Neuronal stem cell (in vitro differentiated cells): Measurements from ENCODE around the gene PTPN7. TPM values are rescaled to one million over a fixed set of nuclear protein-coding genes. Genes with fewer than 3 reads are reported as not detected.

ENCODE experiments used
- DNase-seq: peaks from one replicate; pipeline ENCODE4 v3.0.0-alpha.2; 2013; ENCODE audit warnings: low spot score
- H2AFZ ChIP-seq: one replicate; pipeline ENCODE4 v1.6.1; 2013; ENCODE audit warnings: mild to moderate bottlenecking, low read length, inconsistent platforms
- H2AK5ac ChIP-seq: 2 replicates; pipeline ENCODE4 v1.6.1; 2013; ENCODE audit warnings: low read depth, mild to moderate bottlenecking, inconsistent platforms, low read length, moderate library complexity, mixed read lengths
- H2BK120ac ChIP-seq: 2 replicates; pipeline ENCODE4 v1.6.1; 2013; ENCODE audit warnings: low read depth, mild to moderate bottlenecking, inconsistent platforms, low read length, moderate library complexity, mixed read lengths
- H2BK12ac ChIP-seq: one replicate; pipeline ENCODE4 v1.6.1; 2013; ENCODE audit warnings: low read length, inconsistent platforms
- H2BK15ac ChIP-seq: 2 replicates; pipeline ENCODE4 v1.6.1; 2013; ENCODE audit warnings: mild to moderate bottlenecking, low read length, inconsistent platforms, mixed read lengths
- H2BK5ac ChIP-seq: one replicate; pipeline ENCODE4 v1.6.1; 2013; ENCODE audit warnings: inconsistent platforms, mild to moderate bottlenecking, low read length, moderate library complexity
- H3K14ac ChIP-seq: one replicate; pipeline ENCODE4 v1.6.1; 2013; ENCODE audit warnings: low read length, inconsistent platforms
- H3K18ac ChIP-seq: 2 replicates; pipeline ENCODE4 v1.6.1; 2013; ENCODE audit warnings: low read length, inconsistent platforms
- H3K23ac ChIP-seq: 2 replicates; pipeline ENCODE4 v1.6.1; 2013; ENCODE audit warnings: low read depth, mild to moderate bottlenecking, mixed read lengths, low read length, inconsistent platforms; ENCODE audit not compliant: poor library complexity
- H3K27ac ChIP-seq: replicated peaks from 3 replicates; pipeline ENCODE4 v1.5.1; 2013; ENCODE audit warnings: low read length, inconsistent platforms
- H3K27me3 ChIP-seq, 3 experiments: 2 replicates each; pipeline ENCODE4 v1.6.1; 2013; ENCODE audit warnings: low read length in 3 of 3, mild to moderate bottlenecking in 2 of 3, inconsistent platforms in 1 of 3, low read depth in 1 of 3, mixed read lengths in 1 of 3, moderate library complexity in 1 of 3; ENCODE audit not compliant: control insufficient read depth in 3 of 3, insufficient read depth in 3 of 3
- H3K36me3 ChIP-seq, 2 donors: replicated peaks in 1 of 2; 2 replicates each; pipeline ENCODE4 v1.6.1; 2013; ENCODE audit warnings: low read length in 2 of 2; ENCODE audit not compliant: control insufficient read depth in 2 of 2, insufficient read depth in 2 of 2
- H3K4ac ChIP-seq: 2 replicates; pipeline ENCODE4 v1.6.1; 2013; ENCODE audit warnings: inconsistent platforms, mild to moderate bottlenecking, low read length, moderate library complexity
- H3K4me1 ChIP-seq, 2 donors: 1 replicate in 1 of 2; 2 replicates in 1 of 2; pipeline ENCODE4 v1.6.1; 2013; ENCODE audit warnings: low read length in 2 of 2, low read depth in 1 of 2; ENCODE audit not compliant: control insufficient read depth in 2 of 2, insufficient read depth in 1 of 2
- H3K4me2 ChIP-seq: one replicate; pipeline ENCODE4 v1.6.1; 2013; ENCODE audit warnings: mild to moderate bottlenecking, low read length, inconsistent platforms; ENCODE audit not compliant: insufficient read depth, poor library complexity, severe bottlenecking
- H3K4me3 ChIP-seq, 2 donors: 2 replicates each; pipeline ENCODE4 v1.5.1; 2013; ENCODE audit warnings: low read length in 2 of 2, mild to moderate bottlenecking in 2 of 2, inconsistent platforms in 1 of 2, moderate library complexity in 1 of 2
- H3K79me1 ChIP-seq: one replicate; pipeline ENCODE4 v1.6.1; 2013; ENCODE audit warnings: low read depth, mild to moderate bottlenecking, inconsistent platforms, low read length, moderate library complexity
- H3K9ac ChIP-seq: one replicate; pipeline ENCODE4 v1.6.1; 2013; ENCODE audit warnings: mild to moderate bottlenecking, low read depth, low read length, inconsistent platforms; ENCODE audit not compliant: poor library complexity
- H3K9me3 ChIP-seq, 2 donors: replicated peaks in 1 of 2; 2 replicates each; pipeline versions ENCODE3 to v1.6.1; 2013; ENCODE audit warnings: low read length in 2 of 2, mild to moderate bottlenecking in 2 of 2, inconsistent platforms in 1 of 2, low read depth in 1 of 2, mixed read lengths in 1 of 2, moderate library complexity in 1 of 2; ENCODE audit not compliant: control insufficient read depth in 2 of 2, insufficient read depth in 1 of 2
- H4K8ac ChIP-seq: one replicate; pipeline ENCODE4 v1.6.1; 2013; ENCODE audit warnings: low read depth, mild to moderate bottlenecking, inconsistent platforms, low read length, moderate library complexity
- H4K91ac ChIP-seq: one replicate; pipeline ENCODE4 v1.6.1; 2013; ENCODE audit warnings: low read length, low read depth, mild to moderate bottlenecking, inconsistent platforms; ENCODE audit not compliant: poor library complexity
- WGBS, 2 donors: extraction: QIAGEN DNeasy Blood & Tissue Kit; methylation state at CpG; one replicate each; pipeline ENCODE4 v1.1.7; 2013; ENCODE audit warnings: missing lambda C conversion rate in 2 of 2, mixed read lengths in 1 of 2; ENCODE audit not compliant: insufficient read length in 2 of 2, insufficient replicate concordance in 1 of 2; ENCODE audit errors: extremely low coverage in 2 of 2; 5-methylcytosine and 5-hydroxymethylcytosine counted together
- polyA plus RNA-seq, 2 experiments: library from polyadenylated mRNA; stranded (reverse); fragments of 200-250 nt; gene quantifications; one replicate each; pipeline ENCODE4 v1.2.3, GENCODE V29; 2013

The PTPN7 gene
- not detected for polyA plus RNA-seq (2013, experiment 1 of 2)
- not detected for polyA plus RNA-seq (2013, experiment 2 of 2)

DNA sequence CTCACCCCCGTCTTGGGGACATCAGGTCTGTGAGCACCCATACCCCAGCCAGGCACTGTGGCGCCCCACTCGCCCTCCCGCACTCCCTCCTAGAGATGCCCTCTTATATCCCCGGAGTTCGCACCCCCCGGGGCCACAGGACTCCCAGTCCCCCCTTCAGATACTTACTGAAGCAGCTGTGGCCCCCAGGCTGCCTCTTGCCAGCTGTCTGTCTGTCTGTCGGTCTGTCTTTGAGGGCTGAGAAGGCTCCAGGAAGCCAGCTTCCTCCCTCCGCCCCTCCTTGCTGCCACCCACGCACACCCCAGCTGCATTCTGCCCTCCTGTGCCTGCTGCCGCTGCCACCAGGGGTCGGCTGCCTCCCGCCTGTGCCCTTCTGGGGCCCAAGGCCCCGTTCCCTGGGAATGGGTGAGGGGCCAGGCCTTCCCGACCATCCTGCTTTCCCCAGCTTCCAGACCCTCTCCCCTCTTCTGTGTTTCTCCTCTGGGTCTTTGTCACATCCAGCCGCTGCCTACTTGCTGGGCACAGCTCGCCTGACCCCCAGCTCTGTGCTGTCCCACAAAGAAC is at the start of gene PTPN7:
Gene PTPN7, minus strand, starts transcription at position 226 of the 564 bp plus-strand sequence. CDS start 1,200 bp downstream, outside the sequence.
- Histone ChIP-seq H2BK12ac (no peak within 1 kb of the TSS), H4K8ac (no peak within 1 kb of the TSS), H3K27ac (no peak within 1 kb of the TSS), H3K9ac (no peak within 1 kb of the TSS), H2BK120ac (peak within 1 kb of the TSS; percentile 16), H3K4me2 (no peak within 1 kb of the TSS), H2AK5ac (peak within 1 kb of the TSS; percentile 9), H2AFZ (peak within 1 kb of the TSS; percentile 61), H2BK15ac (no peak within 1 kb of the TSS), H3K9me3 (no peaks in the 10 kb centered on the region), H3K4ac (no peak within 1 kb of the TSS), H3K23ac (peak within 1 kb of the TSS; percentile 47), H3K18ac (peak within 1 kb of the TSS; percentile 54), H2BK5ac (no peak within 1 kb of the TSS), H4K91ac (no peak within 1 kb of the TSS), H3K27me3 (peaks cover 0 to 50% (median 0%) of the 10 kb centered on the region in 3 experiments), H3K4me3 (peak within 1 kb of the TSS in 1 of 2 donors; percentile 36), H3K79me1 (no peaks in the 10 kb centered on the region), H3K36me3 (no peaks in the 10 kb centered on the region), H3K14ac (no peak within 1 kb of the TSS), H3K4me1 (peaks cover 10 to 14% of the 10 kb centered on the region in 2 donors)
- WGBS, 2 donors, result no CpG with 5 or more reads among the region's 17 CpGs
- DNase-seq, result no peak

DNA sequence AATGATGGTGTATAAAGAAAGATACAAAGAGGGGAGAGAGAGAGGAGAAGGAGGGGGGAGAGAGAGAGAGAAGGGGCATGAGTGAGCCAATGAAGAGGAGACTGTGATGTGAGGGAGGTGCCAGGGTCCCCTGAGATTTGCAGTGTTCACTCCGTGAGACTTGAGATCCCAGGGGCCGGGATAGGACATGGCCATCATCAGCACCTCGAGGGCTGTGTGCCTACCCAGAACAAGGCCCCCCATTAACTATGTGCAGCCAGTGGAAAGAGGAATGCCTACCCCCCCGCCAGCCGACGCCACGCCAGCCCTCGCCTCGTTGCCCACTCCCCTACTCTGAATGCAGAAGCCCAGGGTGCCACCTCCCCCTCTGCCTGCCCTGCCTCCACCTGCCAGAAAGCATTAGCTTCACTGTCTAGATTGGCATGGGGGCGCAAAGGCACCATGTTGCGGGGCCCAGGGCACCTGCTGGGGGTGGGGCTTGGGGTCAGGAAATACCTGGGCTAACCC is 48.0 kb upstream of the PTPN7 start:
- DNase-seq, result no peak
- no peak overlapping the region for H3K23ac ChIP-seq
- H3K18ac ChIP-seq, result peak overlapping the region; percentile 63
- H3K4me2 ChIP-seq, result no peak overlapping the region
- no peak overlapping the region for H3K4ac ChIP-seq
- no peak overlapping the region for H3K4me3 ChIP-seq
- H2BK12ac ChIP-seq, result no peak overlapping the region
- no peaks in the 10 kb centered on the region for H3K9me3 ChIP-seq
- no peak overlapping the region for H2AFZ ChIP-seq
- H3K9ac ChIP-seq, result no peak overlapping the region
- H4K8ac ChIP-seq, result no peak overlapping the region
- no peaks in the 10 kb centered on the region for H3K36me3 ChIP-seq
- no CpG with 5 or more reads among the region's 11 CpGs for WGBS, 2 donors
- peaks cover 0 to 17% of the 10 kb centered on the region in 2 donors for H3K4me1 ChIP-seq
- peak overlapping the region; percentile 94 for H2AK5ac ChIP-seq
- no peak overlapping the region for H3K14ac ChIP-seq
- H2BK120ac ChIP-seq, result no peak overlapping the region
- no peaks in the 10 kb centered on the region for H3K79me1 ChIP-seq
- H3K27ac ChIP-seq, result no peak overlapping the region
- no peak overlapping the region for H4K91ac ChIP-seq
- H2BK15ac ChIP-seq, result no peak overlapping the region
- no peak overlapping the region for H2BK5ac ChIP-seq
- peaks cover 0 to 30% (median 0%) of the 10 kb centered on the region in 3 experiments for H3K27me3 ChIP-seq

DNA sequence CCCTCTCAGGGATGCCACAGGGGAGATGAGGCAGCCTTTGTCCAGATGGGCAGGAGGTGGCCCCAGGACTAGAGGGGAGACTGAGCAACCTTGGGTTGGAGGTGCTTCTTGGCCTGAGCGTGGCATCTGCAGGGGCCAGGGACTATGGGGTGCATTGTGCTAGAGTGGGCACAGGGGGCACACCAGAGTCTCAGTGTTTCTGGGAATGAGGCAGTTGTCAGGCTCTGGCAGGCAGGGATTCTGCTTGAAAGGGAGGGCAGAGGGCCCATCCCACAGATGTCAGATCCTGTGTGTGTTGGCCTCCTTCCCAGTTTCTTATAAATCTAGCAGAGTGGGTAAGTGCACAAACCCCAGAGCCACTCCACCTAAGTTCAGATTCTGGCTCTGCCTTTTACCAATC is 46.9 kb upstream of the PTPN7 start:
- Histone ChIP-seq H3K4me2 (no peak overlapping the region), H3K14ac (peak overlapping the region; percentile 56), H2BK120ac (no peak overlapping the region), H2BK15ac (no peak overlapping the region), H3K27ac (no peak overlapping the region), H4K91ac (no peak overlapping the region), H3K23ac (peak overlapping the region; percentile 40), H3K9ac (no peak overlapping the region), H2BK5ac (no peak overlapping the region), H3K4me1 (peaks cover 0 to 17% of the 10 kb centered on the region in 2 donors), H3K9me3 (no peaks in the 10 kb centered on the region), H4K8ac (no peak overlapping the region), H3K79me1 (no peaks in the 10 kb centered on the region), H3K4ac (peak overlapping the region; percentile 70), H3K4me3 (no peak overlapping the region), H2AK5ac (peak overlapping the region; percentile 66), H2BK12ac (no peak overlapping the region), H3K36me3 (no peaks in the 10 kb centered on the region), H2AFZ (no peak overlapping the region), H3K18ac (peak overlapping the region; percentile 82), H3K27me3 (peaks cover 0 to 24% (median 0%) of the 10 kb centered on the region in 3 experiments)
- WGBS, 2 donors, result no CpG with 5 or more reads among the region's 1 CpG
- no peak for DNase-seq

DNA sequence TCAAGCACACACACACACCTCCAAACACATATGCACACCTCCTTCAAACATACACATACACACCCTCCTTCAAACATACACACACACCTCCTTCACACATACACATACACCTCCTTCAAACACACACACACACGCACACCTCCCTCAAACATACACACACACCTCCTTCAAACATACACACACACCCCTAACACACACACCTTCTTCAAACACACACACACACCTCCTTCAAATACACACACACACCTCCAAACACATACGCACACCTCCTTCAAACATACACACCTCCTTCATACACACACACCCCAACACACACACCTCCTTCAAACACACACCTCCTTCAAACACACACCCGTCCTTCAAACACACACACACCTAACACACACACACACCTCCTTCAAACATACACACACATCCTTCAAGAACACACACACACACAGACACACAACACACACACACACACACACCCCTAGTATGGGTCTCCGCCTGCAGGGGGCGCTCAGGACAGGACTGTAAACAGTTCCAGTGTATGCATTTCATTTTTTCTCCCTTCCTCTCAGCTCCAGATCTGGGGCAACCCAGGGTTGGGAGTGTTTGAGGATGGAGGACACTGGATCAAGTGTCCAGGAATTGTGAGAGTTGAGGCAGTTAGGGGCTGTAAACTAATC is 45.3 kb upstream of the PTPN7 start:
- no peak overlapping the region for H2AK5ac ChIP-seq
- H3K9me3 ChIP-seq, result no peaks in the 10 kb centered on the region
- H2BK15ac ChIP-seq, result no peak overlapping the region
- no peak overlapping the region for H3K4me2 ChIP-seq
- no peak overlapping the region for H2AFZ ChIP-seq
- H3K27me3 ChIP-seq, result peaks cover 0 to 25% (median 0%) of the 10 kb centered on the region in 3 experiments
- peak overlapping the region; percentile 1 for H3K18ac ChIP-seq
- H3K36me3 ChIP-seq, result no peaks in the 10 kb centered on the region
- no peak overlapping the region for H2BK5ac ChIP-seq
- H3K4ac ChIP-seq, result no peak overlapping the region
- peak overlapping the region; percentile 8 for H2BK12ac ChIP-seq
- H3K79me1 ChIP-seq, result no peaks in the 10 kb centered on the region
- peak overlapping the region; percentile 28 for H3K14ac ChIP-seq
- no peak overlapping the region for H2BK120ac ChIP-seq
- no peak for DNase-seq
- H4K91ac ChIP-seq, result peak overlapping the region; percentile 87
- H4K8ac ChIP-seq, result no peak overlapping the region
- H3K4me3 ChIP-seq, result peak overlapping the region in 1 of 2 donors; percentile 52
- peaks cover 0 to 17% of the 10 kb centered on the region in 2 donors for H3K4me1 ChIP-seq
- peak overlapping the region; percentile 49 for H3K23ac ChIP-seq
- 100% methylated on average over 3 of the region's 5 CpGs for WGBS, 2 donors
- peak overlapping the region; percentile 19 for H3K27ac ChIP-seq
- H3K9ac ChIP-seq, result peak overlapping the region; percentile 63
